Bronchial epithelial cell (primary cell): ENCODE results near the gene ACBD6. TPM values are rescaled to one million over a fixed set of nuclear protein-coding genes. Genes with fewer than 3 reads are reported as not detected.
A peak's percentile ranks its signal among the peaks of the same experiment; 100 is the strongest.

Experiments used
- DNase-seq: peaks from one replicate; pipeline ENCODE4 v3.0.0-alpha.2; 2010; ENCODE audit warnings: low read depth
- FAIRE-seq: peaks from 2 replicates; lab custom pipeline; 2011; peaks lifted over from hg19 to GRCh38; lab: Jason Lieb, UNC
- H3K27me3 ChIP-seq: 2 replicates; pipeline ENCODE4 v1.5.1; 2011; ENCODE audit warnings: low read length; ENCODE audit not compliant: control insufficient read depth, insufficient read depth
- H3K36me3 ChIP-seq: 2 replicates; pipeline ENCODE4 v1.5.1; 2011; ENCODE audit warnings: low read length; ENCODE audit not compliant: control insufficient read depth, insufficient read depth
- H3K4me3 ChIP-seq: 2 replicates; pipeline ENCODE4 v1.5.1; 2011; ENCODE audit warnings: mild to moderate bottlenecking, low read depth, low read length, control low read depth
- total RNA-seq: library from RNA; depleted of rRNA; stranded (reverse); fragments of >200 nt; gene quantifications from 2 replicates; pipeline ENCODE4 v1.2.1, GENCODE V29; 2014
- TF ChIP-seq, protein P1 (sequence below): IDR thresholded peaks from 2 replicates; pipeline ENCODE4 v1.5.1; 2011; ENCODE audit warnings: mild to moderate bottlenecking, moderate library complexity, low read length, control low read depth, inconsistent platforms; ENCODE audit not compliant: insufficient read depth, severe bottlenecking

Gene ACBD6
- total RNA-seq, 1 donor from 2014 or later, result 118 TPM

DNA sequence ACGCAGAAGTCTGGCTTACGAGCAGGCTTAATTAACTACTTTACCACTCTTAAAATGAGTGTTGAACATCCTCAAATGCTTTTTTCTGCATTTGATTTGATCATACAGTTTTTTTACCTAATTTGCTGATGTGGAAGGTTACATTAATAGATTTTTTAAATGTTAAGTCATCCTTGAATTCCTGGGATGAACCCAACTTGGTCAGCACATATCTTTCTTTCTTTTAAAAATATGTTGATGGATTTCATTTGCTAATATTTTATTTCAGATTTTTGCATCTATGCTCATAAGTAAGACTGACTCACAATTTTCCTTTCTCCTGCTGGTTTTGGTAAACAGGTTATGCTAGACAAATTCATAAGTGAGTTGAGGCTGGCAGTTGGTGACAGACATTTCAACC, 189.5 kb downstream of the ACBD6 start:
- TF ChIP-seq, protein P1, sequence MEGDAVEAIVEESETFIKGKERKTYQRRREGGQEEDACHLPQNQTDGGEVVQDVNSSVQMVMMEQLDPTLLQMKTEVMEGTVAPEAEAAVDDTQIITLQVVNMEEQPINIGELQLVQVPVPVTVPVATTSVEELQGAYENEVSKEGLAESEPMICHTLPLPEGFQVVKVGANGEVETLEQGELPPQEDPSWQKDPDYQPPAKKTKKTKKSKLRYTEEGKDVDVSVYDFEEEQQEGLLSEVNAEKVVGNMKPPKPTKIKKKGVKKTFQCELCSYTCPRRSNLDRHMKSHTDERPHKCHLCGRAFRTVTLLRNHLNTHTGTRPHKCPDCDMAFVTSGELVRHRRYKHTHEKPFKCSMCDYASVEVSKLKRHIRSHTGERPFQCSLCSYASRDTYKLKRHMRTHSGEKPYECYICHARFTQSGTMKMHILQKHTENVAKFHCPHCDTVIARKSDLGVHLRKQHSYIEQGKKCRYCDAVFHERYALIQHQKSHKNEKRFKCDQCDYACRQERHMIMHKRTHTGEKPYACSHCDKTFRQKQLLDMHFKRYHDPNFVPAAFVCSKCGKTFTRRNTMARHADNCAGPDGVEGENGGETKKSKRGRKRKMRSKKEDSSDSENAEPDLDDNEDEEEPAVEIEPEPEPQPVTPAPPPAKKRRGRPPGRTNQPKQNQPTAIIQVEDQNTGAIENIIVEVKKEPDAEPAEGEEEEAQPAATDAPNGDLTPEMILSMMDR, result no peak
- no peak overlapping the region for H3K4me3 ChIP-seq

DNA sequence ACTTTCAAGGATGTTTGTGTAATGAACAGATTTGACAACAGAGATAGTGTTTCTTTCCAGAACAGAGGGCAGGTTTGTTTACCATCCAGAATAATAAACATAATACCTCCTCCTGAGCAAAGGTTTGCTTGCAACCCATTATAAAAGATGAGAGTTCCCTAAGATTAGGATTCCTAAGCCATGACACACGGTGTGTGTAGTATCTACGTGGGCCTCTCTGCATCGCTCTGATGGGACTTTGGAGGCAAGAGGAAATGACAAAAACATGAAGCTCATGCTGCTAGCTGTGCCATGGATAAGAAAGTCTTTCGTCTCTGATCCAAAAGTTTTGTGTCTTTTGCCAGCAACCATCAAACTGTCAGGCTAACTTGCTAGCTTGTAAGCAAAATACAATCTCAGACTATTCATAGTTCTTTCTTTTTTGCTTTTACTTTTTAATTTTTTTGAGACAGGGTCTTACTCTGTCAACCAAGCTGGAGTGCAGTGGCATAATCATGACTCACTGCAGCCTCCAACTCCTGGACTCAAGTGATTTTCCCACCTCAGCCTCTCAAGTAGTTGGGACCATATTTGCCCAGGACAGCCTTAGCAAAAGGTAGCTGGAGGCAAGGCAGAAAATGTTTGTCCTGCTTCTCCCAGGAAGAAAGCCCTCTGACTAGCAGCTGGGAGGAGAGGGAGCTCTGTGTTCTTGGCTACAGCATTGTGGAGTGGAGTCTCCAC, 191.2 kb downstream of the ACBD6 start:
- Histone ChIP-seq H3K36me3 (no peaks in the 10 kb centered on the region), H3K27me3 (no peaks in the 10 kb centered on the region), H3K4me3 (no peak overlapping the region)
- FAIRE-seq (no peak), DNase-seq (peak; percentile 29)
- TF ChIP-seq, protein P1, result no peak

More for the DNA sequence above, 189.5 kb downstream of the ACBD6 start:
- FAIRE-seq, result no peak
- no peaks in the 10 kb centered on the region for H3K27me3 ChIP-seq
- H3K36me3 ChIP-seq, result no peaks in the 10 kb centered on the region
- no peak for DNase-seq

DNA sequence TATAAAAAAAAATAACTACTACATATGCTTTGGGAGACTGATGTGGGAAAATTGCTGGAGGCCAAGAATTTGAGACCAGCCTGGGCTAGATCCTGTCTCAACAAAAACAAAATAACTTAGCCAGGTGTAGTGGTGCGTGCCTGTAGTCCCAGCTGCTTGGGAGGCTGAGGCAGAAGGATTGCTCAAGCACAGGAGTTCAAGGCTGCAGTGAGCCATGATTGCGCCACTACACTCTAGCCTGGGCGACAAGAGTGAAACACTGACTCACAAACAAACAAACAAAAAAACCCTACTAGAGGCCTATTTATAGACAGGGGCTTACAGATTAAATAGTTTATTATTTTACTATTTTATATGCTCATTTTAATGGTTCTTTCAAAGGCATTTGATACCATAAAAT, 192.3 kb downstream of the ACBD6 start:
- Histone ChIP-seq H3K36me3 (no peaks in the 10 kb centered on the region), H3K4me3 (no peak overlapping the region), H3K27me3 (no peaks in the 10 kb centered on the region)
- TF ChIP-seq, protein P1, result no peak
- DNase-seq (peak; percentile 84), FAIRE-seq (no peak)

DNA sequence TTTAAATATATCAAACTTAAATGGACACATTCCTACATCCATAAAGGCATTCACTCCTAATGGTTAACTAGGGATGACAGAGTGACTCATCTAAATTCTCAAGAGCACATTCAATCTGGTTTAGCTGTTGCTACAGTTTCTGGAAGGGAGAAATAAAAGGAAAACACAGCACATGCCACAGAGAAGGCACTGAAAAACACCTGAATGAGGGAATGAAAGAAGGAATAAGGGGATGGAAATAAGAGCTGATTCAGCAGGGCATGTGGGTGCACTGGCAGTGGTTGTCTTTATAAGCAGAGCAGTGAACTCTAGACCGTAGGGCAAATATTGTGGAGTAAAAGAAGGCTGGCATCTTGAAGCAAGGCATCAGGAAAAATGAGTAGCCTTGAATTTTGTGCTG, 193.0 kb downstream of the ACBD6 start:
- DNase-seq, result peak; percentile 64
- no peak for FAIRE-seq
- no peaks in the 10 kb centered on the region for H3K36me3 ChIP-seq
- H3K27me3 ChIP-seq, result no peaks in the 10 kb centered on the region
- TF ChIP-seq, protein P1, result no peak
- H3K4me3 ChIP-seq, result no peak overlapping the region

DNA sequence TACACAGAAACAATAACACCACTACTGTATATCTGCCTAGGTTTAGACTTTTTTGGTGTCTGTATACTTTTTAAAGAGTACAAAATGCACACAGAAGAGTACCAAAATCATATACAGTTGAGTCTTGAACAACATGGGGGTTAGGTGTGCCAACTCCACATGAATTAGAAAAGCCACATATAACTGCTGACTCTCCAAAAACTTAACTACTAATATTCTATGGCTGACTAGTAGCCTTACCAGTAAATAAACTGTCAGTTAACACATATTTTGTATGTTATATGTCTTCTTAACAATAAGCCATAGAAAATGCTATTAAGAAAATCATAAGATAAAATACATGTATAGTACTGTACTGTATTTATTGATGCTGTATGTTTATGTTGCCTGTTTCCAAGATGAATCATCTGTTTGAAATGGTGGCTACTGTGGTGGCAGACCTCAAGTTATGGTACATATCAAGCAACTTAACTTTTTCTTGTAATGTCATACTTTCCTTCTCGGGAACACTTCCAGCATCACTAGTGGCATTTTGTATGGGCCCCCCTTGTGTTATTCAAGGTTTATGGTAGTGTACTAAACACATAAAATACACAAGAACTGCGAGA, 201.1 kb downstream of the ACBD6 start:
- peak; percentile 20 for DNase-seq
- TF ChIP-seq, protein P1, result no peak
- H3K27me3 ChIP-seq, result no peaks in the 10 kb centered on the region
- no peak for FAIRE-seq
- no peak overlapping the region for H3K4me3 ChIP-seq
- no peaks in the 10 kb centered on the region for H3K36me3 ChIP-seq
